Pancreas (tissue), 10 donors: ENCODE measurements around the gene FNDC3B. TPM values are rescaled to one million over a fixed set of nuclear protein-coding genes. Genes with fewer than 3 reads are reported as not detected.

Experiments used
- ATAC-seq, 4 donors: fragments of 200-7000 bp; cut with Tn5 transposase; one replicate each; pipeline versions ENCODE4 v1.8.0 to v1.9.1; 2020; ENCODE audit warnings: mild to moderate bottlenecking in 4 of 4, moderate library complexity in 4 of 4
- DNase-seq, 6 donors: peaks; one replicate each; pipeline ENCODE4 v3.0.0-alpha.2; 2020
- FAIRE-seq: peaks from 2 replicates; lab custom pipeline; 2012; peaks lifted over from hg19 to GRCh38; lab: Jason Lieb, UNC
- H3K27ac ChIP-seq, 4 donors: fragments of 200-600 bp; sonication (generic); 1 replicate in 3 of 4; 2 replicates in 1 of 4; pipeline versions ENCODE4 v1.5.0 to v1.8.0; 2020
- H3K27me3 ChIP-seq, 4 donors: fragments of 200-600 bp; one replicate each; pipeline ENCODE4 v1.8.0; 2021
- H3K36me3 ChIP-seq, 3 donors: fragments of 200-600 bp; sonication (generic) in 1 of 3; one replicate each; pipeline versions ENCODE4 v1.5.0 to v1.8.0; 2020 to 2021
- H3K4me1 ChIP-seq, 3 donors: fragments of 200-600 bp; one replicate each; pipeline ENCODE4 v1.8.0; 2021
- H3K4me3 ChIP-seq, 4 donors: fragments of 200-600 bp; sonication (generic) in 2 of 4; one replicate each; pipeline versions ENCODE4 v1.5.0 to v1.8.0; 2020 to 2021
- H3K9me3 ChIP-seq, 4 donors: fragments of 200-600 bp; one replicate each; pipeline ENCODE4 v1.8.0; 2021
- CTCF ChIP-seq, 4 donors: fragments of 200-600 bp; sonication (generic) in 3 of 4; IDR thresholded peaks; one replicate each; pipeline versions ENCODE4 v1.5.0 to v1.8.0; 2021; ENCODE audit warnings: antibody characterized with exemption in 4 of 4
- WGBS, 2 donors: extraction: QIAGEN DNeasy Blood & Tissue Kit; methylation state at CpG; one replicate each; pipeline ENCODE4 v1.1.7; 2013; 5-methylcytosine and 5-hydroxymethylcytosine counted together
- intact Hi-C, 3 donors: fragments of 100-400 bp; cut with DNase I; formaldehyde crosslinking; loops; one replicate each; pipeline versions ENCODE4 v1.11.1 to v1.14.2; 2022
- polyA plus RNA-seq, 2 donors: library from polyadenylated mRNA; stranded (reverse); fragments of 200-250 nt; gene quantifications; one replicate each; pipeline ENCODE4 v1.2.3, GENCODE V29; 2013
- total RNA-seq, 6 donors: library from RNA; stranded (reverse); fragmentation: NEBNext Ultra II Directional in 4 of 6; extraction: Animal tissue kit (Norgen Biotek cat#: 25700) in 4 of 6; gene quantifications; one replicate each; pipeline versions ENCODE4 v1.2.1 to v1.2.4, GENCODE V29; 2021 to 2023
- donor health status: healthy with polysubstance abuse.
- donor health status: DM: no; HTN: no; CAD: no; lungs with moderate emphysema.
- donor health status: DM: no; HTN: no; CAD: no.
- donor health status: control.
- donor health status: control.
- donor health status: Bipolar disorder and iron deficiency.
- donor health status: DM: yes; HTN: yes; CAD: no.
- donor health status: DM: no; HTN: no; CAD: no.
- donor health status: DM: no; HTN: no; CAD: no.
- donor health status: DM: yes; HTN: yes; CAD: no.

The FNDC3B gene
- total and polyA plus RNA-seq, 8 donors: 9.3 to 126 (median 73.2) TPM

DNA sequence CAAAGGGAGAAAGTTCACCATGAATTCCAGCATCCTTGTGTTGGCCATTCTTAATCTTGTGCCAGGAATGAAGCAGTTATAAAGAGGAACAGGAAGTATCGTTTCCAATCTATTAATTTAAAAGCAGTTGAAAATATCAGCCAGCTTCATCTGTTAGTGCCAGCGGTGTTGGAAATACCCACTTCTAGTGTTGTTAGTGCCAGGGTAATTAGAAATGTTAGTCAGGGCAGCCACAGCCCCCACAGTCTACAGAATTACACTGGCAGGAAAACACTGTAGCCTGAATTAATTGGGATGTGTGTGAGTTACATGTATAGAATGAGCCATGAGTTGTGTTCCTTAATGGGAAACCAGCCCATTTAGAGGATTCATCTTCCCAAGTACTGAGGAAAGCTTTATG lies 281.1 kb downstream of the FNDC3B start:
- H3K9me3 ChIP-seq: no peaks in the 10 kb centered on the region
- FAIRE-seq (no peak), DNase-seq (no peak), ATAC-seq (no peak)
- H3K4me1 ChIP-seq: peaks cover 6 to 17% (median 15%) of the 10 kb centered on the region in 3 donors
- no peak for TF ChIP-seq CTCF (IDR thresholded peaks at IDR 0.05)
- H3K27me3 ChIP-seq: no peaks in the 10 kb centered on the region
- intact Hi-C loops: no loop called here
- peaks cover 0 to 33% (median 0%) of the 10 kb centered on the region in 3 donors for H3K36me3 ChIP-seq
- H3K4me3 ChIP-seq: no peak overlapping the region
- no peak overlapping the region for H3K27ac ChIP-seq
- 63 to 69% methylated on average over 2 of the region's 2 CpGs for WGBS, 2 donors

GRCh38 chr3:172321035-172321434 lies 281.7 kb downstream of the FNDC3B start:
- TF ChIP-seq CTCF (IDR thresholded peaks at IDR 0.05): no peak
- Histone ChIP-seq H3K27me3 (no peaks in the 10 kb centered on the region), H3K27ac (no peak overlapping the region), H3K4me3 (no peak overlapping the region), H3K36me3 (peaks cover 0 to 33% (median 0%) of the 10 kb centered on the region in 3 donors), H3K9me3 (no peaks in the 10 kb centered on the region), H3K4me1 (peaks cover 6 to 17% (median 15%) of the 10 kb centered on the region in 3 donors)
- intact Hi-C loops: no loop called here
- DNase-seq (no peak), FAIRE-seq (no peak), ATAC-seq (no peak)
- 71 to 72% methylated on average over 2 of the region's 2 CpGs for WGBS, 2 donors

DNA sequence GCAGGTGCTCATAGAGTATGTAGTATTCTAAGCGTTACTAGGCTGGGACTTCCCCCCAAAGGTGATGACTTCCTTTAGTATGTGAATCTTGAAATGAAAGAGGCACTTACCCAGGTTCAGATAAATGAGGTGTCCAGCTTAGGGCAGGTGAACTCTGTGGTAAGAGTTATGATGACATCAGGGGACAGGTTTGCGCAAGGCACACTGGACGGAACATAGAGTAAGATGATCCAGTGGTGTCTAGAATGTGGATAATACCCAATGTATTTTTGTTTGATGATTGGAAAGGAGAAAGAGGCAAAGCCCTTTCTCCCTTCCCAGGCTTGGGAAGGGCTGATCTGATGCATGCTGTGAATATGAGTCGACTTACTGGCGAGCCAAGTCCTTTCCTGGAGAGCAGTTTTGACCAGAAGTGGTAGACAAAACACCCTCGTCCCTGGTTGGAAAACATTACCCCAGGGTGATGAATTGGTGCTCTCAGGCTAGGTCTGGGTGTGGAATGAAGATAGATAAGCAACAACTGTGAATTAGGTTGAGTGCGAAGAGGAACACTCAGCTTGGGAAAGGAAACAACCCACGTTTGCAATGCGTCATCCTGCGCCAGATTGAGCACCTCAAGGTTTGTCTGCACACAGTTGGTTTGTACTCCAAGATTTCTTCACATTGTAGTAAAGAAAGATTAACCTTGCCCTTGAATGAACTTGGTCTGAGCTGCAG lies 284.7 kb downstream of the FNDC3B start:
- Histone ChIP-seq H3K4me3 (no peak overlapping the region), H3K27ac (peak overlapping the region in 1 of 4 donors; percentile 37), H3K27me3 (no peaks in the 10 kb centered on the region), H3K4me1 (peaks cover 3 to 6% (median 6%) of the 10 kb centered on the region in 3 donors), H3K36me3 (peaks cover 0 to 29% (median under 1%) of the 10 kb centered on the region in 3 donors), H3K9me3 (no peaks in the 10 kb centered on the region)
- DNase-seq: peak in 1 of 6 donors; percentile 53
- 59 to 66% methylated on average over 10 of the region's 10 CpGs for WGBS, 2 donors
- intact Hi-C loops: no loop called here
- TF ChIP-seq CTCF (IDR thresholded peaks at IDR 0.05): no peak
- ATAC-seq: peak; percentile 20 to 77 (median 56)
- FAIRE-seq: no peak

GRCh38 chr3:172324611-172325203 lies 285.3 kb downstream of the FNDC3B start:
- peaks cover 0 to 33% (median 3%) of the 10 kb centered on the region in 3 donors for H3K36me3 ChIP-seq
- no peak for DNase-seq
- no peak for FAIRE-seq
- H3K4me3 ChIP-seq: no peak overlapping the region
- TF ChIP-seq CTCF (IDR thresholded peaks at IDR 0.05): no peak
- ATAC-seq: peak; percentile 15 to 46 (median 30)
- WGBS, 2 donors: 88 to 89% methylated on average over 7 of the region's 7 CpGs
- peaks cover 3 to 6% (median 6%) of the 10 kb centered on the region in 3 donors for H3K4me1 ChIP-seq
- intact Hi-C loops: no loop called here
- no peaks in the 10 kb centered on the region for H3K27me3 ChIP-seq
- H3K27ac ChIP-seq: peak overlapping the region in 1 of 4 donors; percentile 37
- H3K9me3 ChIP-seq: no peaks in the 10 kb centered on the region
